ENCODE results near the gene KRTAP9-7. TPM values are rescaled to one million over a fixed set of nuclear protein-coding genes. Genes with fewer than 3 reads are reported as not detected.
"Not testable (repeated sequence)": the region's sequence is repeated elsewhere in the genome, so short reads cannot be mapped to it uniquely, and the experiment has no call there.

KRTAP9-7 gene
- total RNA-seq (2021): not detected in 2 replicates
- Bru-seq, nascent RNA: not detected
- BruChase-seq, experiment 1, labeled RNA remaining after a 2-hour chase: not detected
- BruChase-seq, experiment 2, labeled RNA remaining after a 6-hour chase: not detected
- long read RNA-seq: 0 reads

GRCh38 chr17:41275648-41276190 lies at the start of gene KRTAP9-7:
TSS of gene KRTAP9-7 (plus strand) at chr17:41275698. CDS start at chr17:41275698, 0 bp downstream.
- DNase-seq; H2AFZ ChIP-seq; H3K9me2 ChIP-seq (ENCODE audit: insufficient read depth); H3K27ac ChIP-seq; H3K4me2 ChIP-seq; CTCF ChIA-PET; H3F3A ChIP-seq (ENCODE audit: insufficient read depth, low read depth); H4K20me1 ChIP-seq (ENCODE audit: insufficient read depth); BruUV-seq (replicated peaks); intact Hi-C loops (cut with micrococcal nuclease; ENCODE audit: unreplicated experiment); POLR2A ChIA-PET (ENCODE audit: unreplicated experiment); H3K4me1 ChIP-seq (replicated peaks; ENCODE audit: insufficient read depth); H3K36me3 ChIP-seq (ENCODE audit: low read depth); H3K79me2 ChIP-seq (ENCODE audit: low read depth); H3K9me3 ChIP-seq (ENCODE audit: insufficient read depth, low read depth); H3K27me3 ChIP-seq (ENCODE audit: insufficient read depth, low read depth); H3K4me3 ChIP-seq: not testable (repeated sequence)

- no TSS peak for BruUV-seq (replicated peaks)
- Histone ChIP-seq H3K4me2 (no peak overlapping the region), H3F3A (ENCODE audit: insufficient read depth, low read depth) (no peaks in the 10 kb centered on the region), H4K20me1 (ENCODE audit: insufficient read depth) (no peaks in the 10 kb centered on the region), H3K79me2 (ENCODE audit: low read depth) (no peaks in the 10 kb centered on the region), H2AFZ (no peak overlapping the region), H3K36me3 (ENCODE audit: low read depth) (no peaks in the 10 kb centered on the region), H3K4me1 (replicated peaks; ENCODE audit: insufficient read depth) (no peaks in the 10 kb centered on the region), H3K9me2 (ENCODE audit: insufficient read depth) (no peaks in the 10 kb centered on the region; the same call in 1 of the 2 replicates), H3K27ac (no peak overlapping the region), H3K27me3 (ENCODE audit: insufficient read depth, low read depth) (no peaks in the 10 kb centered on the region), H3K9me3 (ENCODE audit: insufficient read depth, low read depth) (no peaks in the 10 kb centered on the region), H3K4me3 (no peak overlapping the region)
- ChIA-PET POLR2A (ENCODE audit: unreplicated experiment) (no interaction called here), CTCF (no interaction called here)
- no peak for DNase-seq
- no peak for TF ChIP-seq EZH2 (IDR thresholded peaks at IDR 0.05; ENCODE audit: low read depth)
- TF ChIP-seq CTCF (conservative IDR thresholded peaks at IDR 0.05): no peak
- intact Hi-C loops (cut with micrococcal nuclease; ENCODE audit: unreplicated experiment): no loop called here
These were observed 49.4 kb upstream of the KRTAP9-7 start for GRCh38 chr17:41226051-41226450.

- H4K20me1 ChIP-seq (ENCODE audit: insufficient read depth); H3K79me2 ChIP-seq (ENCODE audit: low read depth); H3K36me3 ChIP-seq (ENCODE audit: low read depth); H3K9me2 ChIP-seq (ENCODE audit: insufficient read depth); POLR2A ChIA-PET (ENCODE audit: unreplicated experiment); intact Hi-C loops (cut with micrococcal nuclease; ENCODE audit: unreplicated experiment); H3K4me3 ChIP-seq; BruUV-seq (replicated peaks); DNase-seq; H2AFZ ChIP-seq; H3K9me3 ChIP-seq (ENCODE audit: insufficient read depth, low read depth); H3K27me3 ChIP-seq (ENCODE audit: insufficient read depth, low read depth); CTCF ChIA-PET; H3K4me1 ChIP-seq (replicated peaks; ENCODE audit: insufficient read depth); H3F3A ChIP-seq (ENCODE audit: insufficient read depth, low read depth); H3K27ac ChIP-seq; H3K4me2 ChIP-seq: not testable (repeated sequence)
These were observed 48.9 kb upstream of the KRTAP9-7 start, which contains the start of gene KRTAP9-2 for GRCh38 chr17:41226598-41227095. TSS of gene KRTAP9-2 (plus strand) at chr17:41226648. CDS start at chr17:41226655, 7 bp downstream.

- no peak overlapping the region for H3K4me2 ChIP-seq
- no peaks in the 10 kb centered on the region for H3K9me3 ChIP-seq (ENCODE audit: insufficient read depth, low read depth)
- TF ChIP-seq CTCF (conservative IDR thresholded peaks at IDR 0.05) (no peak), EZH2 (IDR thresholded peaks at IDR 0.05; ENCODE audit: low read depth) (no peak)
- H3K27me3 ChIP-seq (ENCODE audit: insufficient read depth, low read depth): no peaks in the 10 kb centered on the region
- no TSS peak for BruUV-seq (replicated peaks)
- intact Hi-C loops (cut with micrococcal nuclease; ENCODE audit: unreplicated experiment): no loop called here
- DNase-seq: no peak
- no peaks in the 10 kb centered on the region for H3K36me3 ChIP-seq (ENCODE audit: low read depth)
- ChIA-PET CTCF (no interaction called here), POLR2A (ENCODE audit: unreplicated experiment) (no interaction called here)
- no peaks in the 10 kb centered on the region; the same call in 1 of the 2 replicates for H3K9me2 ChIP-seq (ENCODE audit: insufficient read depth)
- H3K4me1 ChIP-seq (replicated peaks; ENCODE audit: insufficient read depth): no peaks in the 10 kb centered on the region
- H2AFZ ChIP-seq: no peak overlapping the region
- H3K4me3 ChIP-seq: no peak overlapping the region
- no peak overlapping the region for H3K27ac ChIP-seq
- no peaks in the 10 kb centered on the region for H3K79me2 ChIP-seq (ENCODE audit: low read depth)
- H4K20me1 ChIP-seq (ENCODE audit: insufficient read depth): no peaks in the 10 kb centered on the region
- no peaks in the 10 kb centered on the region for H3F3A ChIP-seq (ENCODE audit: insufficient read depth, low read depth)
These were observed 45.4 kb upstream of the KRTAP9-7 start for GRCh38 chr17:41230094-41230493.

Data from PC-9 (cell line).